ENCODE data around the gene HTR4.

- TF ChIP-seq POLR2A (IDR thresholded peaks at IDR 0.05) (no peak), POLR2AphosphoS5 (IDR thresholded peaks at IDR 0.05) (no peak), CTCF (IDR thresholded peaks at IDR 0.05) (no peak), EP300 (IDR thresholded peaks at IDR 0.05) (no peak)
Observed at GRCh38 chr5:148554621-148555020, 99.7 kb downstream of the HTR4 start.
